ENCODE data around the gene NPY1R.

NPY1R gene

DNA sequence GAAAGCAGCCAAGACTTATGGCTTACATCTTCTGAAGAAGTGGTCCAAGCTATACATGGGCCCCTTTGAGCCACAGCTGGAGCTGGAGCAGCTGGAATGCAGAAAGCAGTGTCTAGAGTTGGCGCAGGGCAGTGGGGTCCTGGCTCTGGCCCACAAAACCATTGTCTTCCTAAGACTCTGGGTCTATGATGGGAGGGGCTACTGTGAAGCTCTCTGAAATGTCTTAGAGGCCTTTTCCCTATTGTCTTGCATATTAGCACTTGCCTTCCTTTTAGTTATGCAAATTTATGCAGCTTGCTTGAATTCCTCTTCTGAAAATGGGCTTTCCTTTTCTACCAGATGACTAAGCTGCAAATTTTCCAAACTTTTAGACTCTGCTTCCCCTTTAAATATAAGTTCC is 15.3 kb downstream of the NPY1R start:
- TF ChIP-seq, protein P1, sequence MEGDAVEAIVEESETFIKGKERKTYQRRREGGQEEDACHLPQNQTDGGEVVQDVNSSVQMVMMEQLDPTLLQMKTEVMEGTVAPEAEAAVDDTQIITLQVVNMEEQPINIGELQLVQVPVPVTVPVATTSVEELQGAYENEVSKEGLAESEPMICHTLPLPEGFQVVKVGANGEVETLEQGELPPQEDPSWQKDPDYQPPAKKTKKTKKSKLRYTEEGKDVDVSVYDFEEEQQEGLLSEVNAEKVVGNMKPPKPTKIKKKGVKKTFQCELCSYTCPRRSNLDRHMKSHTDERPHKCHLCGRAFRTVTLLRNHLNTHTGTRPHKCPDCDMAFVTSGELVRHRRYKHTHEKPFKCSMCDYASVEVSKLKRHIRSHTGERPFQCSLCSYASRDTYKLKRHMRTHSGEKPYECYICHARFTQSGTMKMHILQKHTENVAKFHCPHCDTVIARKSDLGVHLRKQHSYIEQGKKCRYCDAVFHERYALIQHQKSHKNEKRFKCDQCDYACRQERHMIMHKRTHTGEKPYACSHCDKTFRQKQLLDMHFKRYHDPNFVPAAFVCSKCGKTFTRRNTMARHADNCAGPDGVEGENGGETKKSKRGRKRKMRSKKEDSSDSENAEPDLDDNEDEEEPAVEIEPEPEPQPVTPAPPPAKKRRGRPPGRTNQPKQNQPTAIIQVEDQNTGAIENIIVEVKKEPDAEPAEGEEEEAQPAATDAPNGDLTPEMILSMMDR (IDR thresholded peaks at IDR 0.05; ENCODE audit: insufficient read depth, missing control alignments) = no peak
- FAIRE-seq (no peak), DNase-seq (ENCODE audit: insufficient read length, low spot score) (no peak)

DNA sequence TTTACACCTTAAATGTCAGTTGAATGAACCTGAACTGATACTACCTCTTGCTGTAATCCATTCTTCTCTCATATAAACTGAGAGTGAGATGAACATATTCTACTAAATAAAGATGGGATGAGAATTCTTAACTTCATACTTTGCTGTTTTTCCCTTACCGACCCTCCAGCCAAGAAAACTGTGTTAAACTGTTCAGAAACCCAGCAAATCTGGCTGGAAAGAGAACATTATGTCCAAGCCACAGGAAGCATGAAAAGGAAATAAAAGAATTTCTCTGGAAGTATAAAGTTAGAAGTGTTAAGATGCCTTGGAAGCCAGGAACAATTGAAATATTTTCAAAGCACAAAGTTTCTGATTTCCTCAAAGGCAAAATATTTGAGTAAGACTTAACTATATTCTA is 22.9 kb downstream of the NPY1R start:
- DNase-seq (ENCODE audit: insufficient read length, low spot score) = no peak
- no peak for FAIRE-seq
- TF ChIP-seq, protein P1 (IDR thresholded peaks at IDR 0.05; ENCODE audit: insufficient read depth, missing control alignments) = no peak

DNA sequence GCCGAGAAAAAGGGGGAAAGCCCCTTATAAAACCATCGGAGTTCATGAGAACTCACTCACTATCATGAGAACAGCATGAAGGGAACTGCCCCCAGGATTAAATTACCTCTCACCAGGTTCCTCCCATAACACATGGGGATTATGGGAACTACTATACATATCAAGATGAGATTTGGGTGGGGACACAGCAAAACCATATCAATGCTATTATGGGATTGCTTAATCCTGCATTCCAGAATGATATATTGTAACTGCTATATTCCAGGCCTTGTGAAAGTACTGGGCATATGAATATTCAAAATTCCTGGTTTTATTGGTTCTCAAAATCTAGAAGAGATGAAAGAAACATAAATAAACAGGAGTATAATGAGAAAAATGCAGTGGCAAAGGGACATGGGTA is 29.3 kb downstream of the NPY1R start:
- FAIRE-seq (no peak), DNase-seq (ENCODE audit: insufficient read length, low spot score) (no peak)
- TF ChIP-seq, protein P1 (IDR thresholded peaks at IDR 0.05; ENCODE audit: insufficient read depth, missing control alignments) = no peak

DNA sequence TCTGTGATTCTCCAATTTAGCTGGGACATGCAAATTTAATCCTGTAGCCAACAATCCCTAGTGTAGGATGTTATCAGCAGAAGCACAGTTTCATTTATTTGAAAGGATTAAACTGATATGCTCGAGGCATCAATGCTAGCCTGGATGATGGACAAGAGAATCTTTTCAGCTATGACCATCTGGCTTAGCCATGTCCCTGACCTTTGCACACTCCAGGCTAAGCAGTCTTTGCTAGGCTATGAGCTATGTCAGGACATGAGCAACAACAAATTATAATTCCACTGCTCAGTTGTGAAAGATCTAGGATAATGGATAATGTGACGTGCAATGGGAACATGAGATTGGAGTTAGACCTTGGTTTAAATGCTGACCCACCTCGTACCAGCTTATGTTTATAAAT is 32.0 kb downstream of the NPY1R start:
- TF ChIP-seq, protein P1 (IDR thresholded peaks at IDR 0.05; ENCODE audit: insufficient read depth, missing control alignments) = no peak
- DNase-seq (ENCODE audit: insufficient read length, low spot score) (no peak), FAIRE-seq (no peak)

DNA sequence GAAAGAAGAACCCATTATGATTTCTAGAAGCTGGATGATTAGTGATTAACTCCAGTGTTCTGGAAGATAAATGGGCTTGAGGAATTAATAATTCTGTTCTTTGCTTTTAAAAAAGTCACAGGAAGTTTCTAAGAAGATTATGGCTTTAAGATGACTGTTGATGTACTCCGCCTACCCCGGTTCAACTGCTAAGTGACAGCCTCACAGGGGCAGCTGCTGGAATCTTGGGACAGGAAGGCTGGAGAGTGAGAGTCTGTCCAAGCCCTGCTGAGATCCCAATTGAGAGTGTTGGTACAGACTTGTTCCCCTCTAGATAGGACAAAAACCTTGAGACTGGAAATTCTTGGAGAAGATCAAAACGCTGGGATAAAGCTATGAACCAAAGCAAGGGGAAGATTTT is 37.3 kb downstream of the NPY1R start:
- FAIRE-seq (no peak), DNase-seq (ENCODE audit: insufficient read length, low spot score) (no peak)
- TF ChIP-seq, protein P1 (IDR thresholded peaks at IDR 0.05; ENCODE audit: insufficient read depth, missing control alignments) = no peak

DNA sequence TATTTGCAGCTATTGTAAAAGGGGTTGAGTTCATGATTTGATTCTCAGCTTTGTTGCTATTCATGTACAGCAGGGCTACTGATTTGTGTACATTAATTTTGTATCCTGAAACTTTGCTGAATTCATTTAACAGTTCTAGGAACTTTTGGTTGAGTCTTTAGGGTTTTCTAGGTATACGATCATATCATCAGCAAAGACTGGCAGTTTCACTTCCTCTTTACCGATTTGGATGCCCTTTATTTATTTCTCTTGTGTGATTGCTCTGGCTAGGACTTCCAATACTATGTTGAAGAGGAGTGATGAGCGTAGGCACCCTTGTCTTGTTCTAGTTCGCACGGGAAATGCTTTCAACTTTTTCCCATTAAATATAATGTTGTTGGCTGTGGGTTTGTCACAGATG is 48.1 kb downstream of the NPY1R start:
- FAIRE-seq (no peak), DNase-seq (ENCODE audit: insufficient read length, low spot score) (no peak)
- TF ChIP-seq, protein P1 (IDR thresholded peaks at IDR 0.05; ENCODE audit: insufficient read depth, missing control alignments) = no peak

DNA sequence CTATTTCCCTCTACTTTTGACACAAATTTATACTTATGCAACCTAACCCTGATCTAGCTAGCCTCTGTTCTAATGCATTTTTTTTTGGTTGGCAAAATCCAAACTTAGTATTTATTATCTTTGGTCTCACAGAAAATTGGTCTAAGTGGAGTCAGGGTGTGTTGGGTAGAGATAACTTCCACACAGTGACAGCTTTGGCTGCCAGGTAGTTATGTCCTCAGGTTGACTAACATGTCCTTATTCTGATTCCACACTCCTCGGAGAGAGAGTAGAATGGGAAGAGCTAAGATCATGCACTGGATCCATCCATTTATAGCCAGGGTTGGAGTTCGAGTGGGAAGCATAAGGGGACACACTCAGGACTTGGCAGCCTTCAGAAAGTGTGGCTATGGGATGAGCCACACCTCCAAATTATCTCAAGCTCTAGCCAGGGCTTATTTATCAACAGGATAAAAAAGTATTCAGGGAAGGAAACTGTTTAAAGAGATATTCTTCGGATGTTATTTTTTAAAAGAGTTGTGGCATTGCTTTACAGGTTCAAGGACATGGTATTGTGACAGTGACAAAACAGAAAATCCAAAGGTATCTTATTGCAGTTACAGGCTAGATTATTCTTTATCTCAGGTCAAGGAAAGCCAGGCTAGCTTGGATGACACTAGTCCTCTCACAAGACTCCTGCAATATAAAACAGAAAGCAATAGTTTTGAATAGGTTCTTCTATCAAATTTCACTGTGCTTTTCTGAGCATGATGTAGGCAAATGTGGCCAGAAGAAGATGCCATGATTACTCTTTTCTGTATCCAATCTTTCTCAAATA is 51.5 kb downstream of the NPY1R start:
- no peak for DNase-seq (ENCODE audit: insufficient read length, low spot score)
- TF ChIP-seq, protein P1 (IDR thresholded peaks at IDR 0.05; ENCODE audit: insufficient read depth, missing control alignments) = no peak
- FAIRE-seq = no peak

All from D721Med (cell line).